ENCODE measurements around the gene CFAP65. TPM values are rescaled to one million over a fixed set of nuclear protein-coding genes. Genes with fewer than 3 reads are reported as not detected.

The CFAP65 gene
- total and polyA plus RNA-seq, 9 of the 15 experiments (the other 6 are each of a cell fraction or from before 2014, with no cell fraction given) = not detected

- no peak for FAIRE-seq
- no peaks in the 10 kb centered on the region for H3K36me3 ChIP-seq (ENCODE audit: control insufficient read depth, insufficient read depth, low read length)
- TF ChIP-seq ZNF780A (CRISPR knock-in tag; IDR thresholded peaks at IDR 0.05) (no peak), ZBTB33 (CRISPR knock-in tag; IDR thresholded peaks at IDR 0.05) (no peak), CCAR2 (IDR thresholded peaks at IDR 0.05; ENCODE audit: low read depth, low read length) (no peak), ARID2 (IDR thresholded peaks at IDR 0.05) (no peak), PTRF (tag; IDR thresholded peaks at IDR 0.05) (no peak), SNIP1 (IDR thresholded peaks at IDR 0.05; ENCODE audit: low read depth) (no peak), IRF1 (CRISPR knock-in tag; IDR thresholded peaks at IDR 0.05; ENCODE audit: borderline replicate concordance) (no peak), BRCA1 (IDR thresholded peaks at IDR 0.05) (no peak), BRCA1 (CRISPR knock-in tag; IDR thresholded peaks at IDR 0.05) (no peak), ZNF12 (CRISPR knock-in tag; IDR thresholded peaks at IDR 0.05) (no peak), MCM3 (IDR thresholded peaks at IDR 0.05) (no peak), SREBF2 (CRISPR knock-in tag; IDR thresholded peaks at IDR 0.05) (no peak), GTF2F1 (IDR thresholded peaks at IDR 0.05; ENCODE audit: low read depth, low read length) (no peak), SUPT5H (IDR thresholded peaks at IDR 0.05) (no peak), ZNF764 (CRISPR knock-in tag; IDR thresholded peaks at IDR 0.05; ENCODE audit: low read depth) (no peak), TSHZ1 (CRISPR knock-in tag; IDR thresholded peaks at IDR 0.05) (no peak), ZSCAN29 (IDR thresholded peaks at IDR 0.05) (no peak)
These were observed 13.7 kb downstream of the CFAP65 start for GRCh38 chr2:219027511-219028055.

More at GRCh38 chr2:219027511-219028055, 13.7 kb downstream of the CFAP65 start:
- H3K79me2 ChIP-seq (ENCODE audit: control insufficient read depth, insufficient read depth, low read length) = no peaks in the 10 kb centered on the region
- H3K4me2 ChIP-seq (ENCODE audit: insufficient read depth, low read length) = no peak overlapping the region
- no peak for ATAC-seq
- POLR2A ChIA-PET = no interaction called here
- peaks cover 5 to 63% of the 10 kb centered on the region in 2 experiments; a peak in 4 of 5 replicates for H3K27me3 ChIP-seq (ENCODE audit: control insufficient read depth in 2 of 2, insufficient read depth in 2 of 2, low read length in 2 of 2)
- no peaks in the 10 kb centered on the region for H3K9me1 ChIP-seq (ENCODE audit: control insufficient read depth, insufficient read depth, low read length)
- CTCF ChIA-PET (ENCODE audit: low intra/inter-chr PET ratio) = interaction anchor here (3.8 kb wide), 1 partner anchor 127 kb away, joined by 31 read pairs; no protein-coding TSS in a partner anchor
- 8% methylated on average over 20 of the region's 22 CpGs for WGBS (ENCODE audit: insufficient coverage, low coverage, missing lambda C conversion rate)
- H2AFZ ChIP-seq (ENCODE audit: low read depth, low read length) = no peak overlapping the region
- DNase-seq (ENCODE audit: extremely low read depth in 1 of 4, low spot score in 3 of 4) = no peak
- H3K9me3 ChIP-seq (replicated peaks; ENCODE audit: control insufficient read depth, insufficient read depth, low read depth, low read length) = no peaks in the 10 kb centered on the region
- no peak overlapping the region for H3K9ac ChIP-seq (ENCODE audit: insufficient read depth in 1 of 2, low read depth in 2 of 2, low read length in 2 of 2)
- in situ Hi-C loops (cut with MboI) = loop anchor here (10.0 kb wide), 1 partner anchor 127 kb away; no protein-coding TSS in a partner anchor
- no peak overlapping the region for H3K27ac ChIP-seq (ENCODE audit: extremely low read depth, low read depth, low read length)
- BruUV-seq (replicated peaks) = no TSS peak
- peaks cover 0 to 4% of the 10 kb centered on the region in 2 experiments; a peak in 1 of 5 replicates for H3K4me1 ChIP-seq (replicated peaks in 1 of 2; ENCODE audit: control insufficient read depth in 2 of 2, insufficient read depth in 2 of 2, low read length in 2 of 2)
- intact Hi-C loops (cut with micrococcal nuclease) = loop anchor here (2.0 kb wide), 1 partner anchor 127 kb away; no protein-coding TSS in a partner anchor
- no peak overlapping the region for H3K4me3 ChIP-seq
- peaks cover under 1% of the 10 kb centered on the region; the same call in 1 of the 2 replicates for H4K20me1 ChIP-seq (replicated peaks; ENCODE audit: control insufficient read depth, insufficient read depth, low read length)

All from K562 (cell line).